ENCODE results near the gene TAS2R46.

Gene TAS2R46

DNA sequence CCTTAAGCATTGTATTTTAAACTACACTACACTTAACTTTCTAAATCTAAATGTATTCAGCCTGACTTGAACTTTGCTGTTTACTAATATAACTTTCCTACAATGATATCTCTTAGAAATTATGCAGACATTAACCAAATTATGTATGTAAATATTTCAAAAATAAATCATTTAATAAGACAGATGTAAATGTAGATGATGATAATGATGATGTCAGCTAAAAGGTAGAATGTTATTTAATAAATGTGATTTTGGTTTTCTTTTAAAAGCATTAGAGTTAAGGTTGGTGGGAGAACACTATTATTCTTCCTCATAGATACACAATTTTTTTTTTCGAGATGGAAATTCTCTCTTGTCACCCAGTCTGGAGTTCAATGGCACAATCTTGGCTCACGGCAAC lies 19.9 kb upstream of the TAS2R46 start:
- no peak for TF ChIP-seq EGR1 (IDR thresholded peaks at IDR 0.05)
- TF ChIP-seq NFIC (IDR thresholded peaks at IDR 0.05), result no peak
- TF ChIP-seq TEAD4 (IDR thresholded peaks at IDR 0.05), result no peak
- TF ChIP-seq CEBPB (IDR thresholded peaks at IDR 0.05), result no peak
- TF ChIP-seq CREB1 (IDR thresholded peaks at IDR 0.05; ENCODE audit: low read depth), result no peak
- no peak for TF ChIP-seq TAF1 (IDR thresholded peaks at IDR 0.05; ENCODE audit: low read depth)
- TF ChIP-seq, protein P1, sequence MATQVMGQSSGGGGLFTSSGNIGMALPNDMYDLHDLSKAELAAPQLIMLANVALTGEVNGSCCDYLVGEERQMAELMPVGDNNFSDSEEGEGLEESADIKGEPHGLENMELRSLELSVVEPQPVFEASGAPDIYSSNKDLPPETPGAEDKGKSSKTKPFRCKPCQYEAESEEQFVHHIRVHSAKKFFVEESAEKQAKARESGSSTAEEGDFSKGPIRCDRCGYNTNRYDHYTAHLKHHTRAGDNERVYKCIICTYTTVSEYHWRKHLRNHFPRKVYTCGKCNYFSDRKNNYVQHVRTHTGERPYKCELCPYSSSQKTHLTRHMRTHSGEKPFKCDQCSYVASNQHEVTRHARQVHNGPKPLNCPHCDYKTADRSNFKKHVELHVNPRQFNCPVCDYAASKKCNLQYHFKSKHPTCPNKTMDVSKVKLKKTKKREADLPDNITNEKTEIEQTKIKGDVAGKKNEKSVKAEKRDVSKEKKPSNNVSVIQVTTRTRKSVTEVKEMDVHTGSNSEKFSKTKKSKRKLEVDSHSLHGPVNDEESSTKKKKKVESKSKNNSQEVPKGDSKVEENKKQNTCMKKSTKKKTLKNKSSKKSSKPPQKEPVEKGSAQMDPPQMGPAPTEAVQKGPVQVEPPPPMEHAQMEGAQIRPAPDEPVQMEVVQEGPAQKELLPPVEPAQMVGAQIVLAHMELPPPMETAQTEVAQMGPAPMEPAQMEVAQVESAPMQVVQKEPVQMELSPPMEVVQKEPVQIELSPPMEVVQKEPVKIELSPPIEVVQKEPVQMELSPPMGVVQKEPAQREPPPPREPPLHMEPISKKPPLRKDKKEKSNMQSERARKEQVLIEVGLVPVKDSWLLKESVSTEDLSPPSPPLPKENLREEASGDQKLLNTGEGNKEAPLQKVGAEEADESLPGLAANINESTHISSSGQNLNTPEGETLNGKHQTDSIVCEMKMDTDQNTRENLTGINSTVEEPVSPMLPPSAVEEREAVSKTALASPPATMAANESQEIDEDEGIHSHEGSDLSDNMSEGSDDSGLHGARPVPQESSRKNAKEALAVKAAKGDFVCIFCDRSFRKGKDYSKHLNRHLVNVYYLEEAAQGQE (IDR thresholded peaks at IDR 0.05; ENCODE audit: low read depth), result no peak
- TF ChIP-seq YY1 (IDR thresholded peaks at IDR 0.05; ENCODE audit: low read depth), result no peak

DNA sequence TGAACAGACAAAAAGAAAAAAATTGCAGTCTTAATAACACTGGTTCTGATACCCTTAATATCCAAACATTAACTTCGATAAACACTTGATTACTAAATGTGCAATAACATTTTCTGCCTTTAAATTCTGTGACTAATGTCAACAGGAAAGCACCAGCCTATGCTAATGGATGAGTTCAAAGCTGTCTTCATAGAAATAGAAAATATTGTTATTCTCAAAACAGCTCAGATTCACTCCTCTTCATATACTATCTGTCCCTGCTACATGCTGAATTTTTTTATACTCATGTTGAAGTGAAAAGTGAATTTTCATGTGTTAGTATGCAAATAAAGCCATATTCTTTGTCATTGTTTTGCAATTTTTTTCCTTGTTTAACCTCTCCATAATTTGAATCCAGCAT lies 16.2 kb upstream of the TAS2R46 start:
- TF ChIP-seq TAF1 (IDR thresholded peaks at IDR 0.05; ENCODE audit: low read depth) (no peak), EGR1 (IDR thresholded peaks at IDR 0.05) (no peak), NFIC (IDR thresholded peaks at IDR 0.05) (no peak), TCF12 (IDR thresholded peaks at IDR 0.05; ENCODE audit: low read depth) (no peak), RAD21 (IDR thresholded peaks at IDR 0.05; ENCODE audit: low read depth) (no peak), EP300 (IDR thresholded peaks at IDR 0.05; ENCODE audit: borderline replicate concordance) (no peak), FOXM1 (IDR thresholded peaks at IDR 0.05; ENCODE audit: borderline replicate concordance, low read depth) (no peak), TEAD4 (IDR thresholded peaks at IDR 0.05) (no peak), CEBPB (IDR thresholded peaks at IDR 0.05) (no peak), CREB1 (IDR thresholded peaks at IDR 0.05; ENCODE audit: low read depth) (no peak), ZBTB7A (IDR thresholded peaks at IDR 0.05; ENCODE audit: low read depth) (no peak), YY1 (IDR thresholded peaks at IDR 0.05; ENCODE audit: low read depth) (no peak)
- TF ChIP-seq, protein P1 (IDR thresholded peaks at IDR 0.05; ENCODE audit: low read depth), result no peak
- TF ChIP-seq, protein P2, sequence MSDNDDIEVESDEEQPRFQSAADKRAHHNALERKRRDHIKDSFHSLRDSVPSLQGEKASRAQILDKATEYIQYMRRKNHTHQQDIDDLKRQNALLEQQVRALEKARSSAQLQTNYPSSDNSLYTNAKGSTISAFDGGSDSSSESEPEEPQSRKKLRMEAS (IDR thresholded peaks at IDR 0.05), result no peak
- TF ChIP-seq, protein P3, sequence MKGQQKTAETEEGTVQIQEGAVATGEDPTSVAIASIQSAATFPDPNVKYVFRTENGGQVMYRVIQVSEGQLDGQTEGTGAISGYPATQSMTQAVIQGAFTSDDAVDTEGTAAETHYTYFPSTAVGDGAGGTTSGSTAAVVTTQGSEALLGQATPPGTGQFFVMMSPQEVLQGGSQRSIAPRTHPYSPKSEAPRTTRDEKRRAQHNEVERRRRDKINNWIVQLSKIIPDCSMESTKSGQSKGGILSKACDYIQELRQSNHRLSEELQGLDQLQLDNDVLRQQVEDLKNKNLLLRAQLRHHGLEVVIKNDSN (IDR thresholded peaks at IDR 0.05), result no peak

DNA sequence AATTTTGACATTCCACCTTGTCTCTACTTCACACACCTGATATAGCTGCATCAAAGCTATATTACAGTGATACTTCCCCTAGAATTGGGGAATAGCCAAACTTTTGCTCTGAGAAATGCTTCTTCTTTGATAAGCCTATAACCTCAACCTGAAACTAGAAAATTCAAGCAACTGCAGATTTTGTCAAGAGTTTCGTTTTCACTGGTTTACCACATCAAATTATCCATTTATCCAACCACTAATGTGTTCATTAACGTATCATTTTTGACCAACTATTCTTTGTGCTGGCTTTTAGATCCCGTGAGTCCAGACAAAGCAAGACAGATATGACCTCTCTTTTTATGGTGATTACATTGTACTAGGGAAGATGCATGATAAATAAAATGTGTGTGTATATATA lies 13.5 kb upstream of the TAS2R46 start:
- TF ChIP-seq EGR1 (IDR thresholded peaks at IDR 0.05) (no peak), CEBPB (IDR thresholded peaks at IDR 0.05) (no peak), CREB1 (IDR thresholded peaks at IDR 0.05; ENCODE audit: low read depth) (no peak), RAD21 (IDR thresholded peaks at IDR 0.05; ENCODE audit: low read depth) (no peak), ZBTB7A (IDR thresholded peaks at IDR 0.05; ENCODE audit: low read depth) (no peak), YY1 (IDR thresholded peaks at IDR 0.05; ENCODE audit: low read depth) (no peak), FOXM1 (IDR thresholded peaks at IDR 0.05; ENCODE audit: borderline replicate concordance, low read depth) (no peak), TAF1 (IDR thresholded peaks at IDR 0.05; ENCODE audit: low read depth) (no peak), EP300 (IDR thresholded peaks at IDR 0.05; ENCODE audit: borderline replicate concordance) (no peak), TCF12 (IDR thresholded peaks at IDR 0.05; ENCODE audit: low read depth) (no peak), TEAD4 (IDR thresholded peaks at IDR 0.05) (no peak), NFIC (IDR thresholded peaks at IDR 0.05) (no peak)
- TF ChIP-seq, protein P2 (IDR thresholded peaks at IDR 0.05), result no peak
- TF ChIP-seq, protein P1 (IDR thresholded peaks at IDR 0.05; ENCODE audit: low read depth), result no peak
- TF ChIP-seq, protein P3 (IDR thresholded peaks at IDR 0.05), result no peak

DNA sequence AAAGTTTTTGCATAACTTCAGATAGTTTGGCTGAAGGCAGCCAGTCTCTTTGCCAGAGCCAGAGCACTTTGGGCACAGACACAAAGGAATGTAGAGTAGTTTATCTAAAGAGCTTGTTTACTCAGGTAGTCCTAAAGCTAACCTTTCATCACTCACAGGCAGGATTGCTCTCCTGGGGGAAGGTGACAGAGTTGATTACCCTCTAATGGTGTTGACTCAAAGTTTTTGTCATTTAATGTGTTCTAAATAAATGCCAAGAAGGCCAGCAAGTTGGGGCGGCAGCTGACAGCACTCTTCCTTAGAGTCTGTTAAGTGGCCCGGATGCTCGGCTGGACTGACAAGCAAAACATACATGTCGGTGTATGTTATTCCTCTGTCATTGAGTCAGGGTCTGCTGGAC lies 9.3 kb upstream of the TAS2R46 start:
- TF ChIP-seq, protein P2 (IDR thresholded peaks at IDR 0.05), result no peak
- TF ChIP-seq RAD21 (IDR thresholded peaks at IDR 0.05; ENCODE audit: low read depth), result no peak
- no peak for TF ChIP-seq EGR1 (IDR thresholded peaks at IDR 0.05)
- TF ChIP-seq TAF1 (IDR thresholded peaks at IDR 0.05; ENCODE audit: low read depth), result no peak
- TF ChIP-seq FOXM1 (IDR thresholded peaks at IDR 0.05; ENCODE audit: borderline replicate concordance, low read depth), result no peak
- TF ChIP-seq NFIC (IDR thresholded peaks at IDR 0.05), result no peak
- TF ChIP-seq YY1 (IDR thresholded peaks at IDR 0.05; ENCODE audit: low read depth), result no peak
- no peak for TF ChIP-seq TEAD4 (IDR thresholded peaks at IDR 0.05)
- TF ChIP-seq CEBPB (IDR thresholded peaks at IDR 0.05), result no peak
- no peak for TF ChIP-seq EP300 (IDR thresholded peaks at IDR 0.05; ENCODE audit: borderline replicate concordance)
- no peak for TF ChIP-seq TCF12 (IDR thresholded peaks at IDR 0.05; ENCODE audit: low read depth)
- no peak for TF ChIP-seq CREB1 (IDR thresholded peaks at IDR 0.05; ENCODE audit: low read depth)
- TF ChIP-seq, protein P1 (IDR thresholded peaks at IDR 0.05; ENCODE audit: low read depth), result no peak
- TF ChIP-seq ZBTB7A (IDR thresholded peaks at IDR 0.05; ENCODE audit: low read depth), result no peak
- TF ChIP-seq, protein P3 (IDR thresholded peaks at IDR 0.05), result no peak

Data from Ishikawa (cell line).